Ovary (tissue), 9 donors: ENCODE measurements around the gene SRL. TPM values are rescaled to one million over a fixed set of nuclear protein-coding genes. Genes with fewer than 3 reads are reported as not detected.

ENCODE experiments used
- DNase-seq, 5 donors: peaks; one replicate each; pipeline ENCODE4 v3.0.0-alpha.2; 2019 to 2020
- H3K27ac ChIP-seq, 2 donors: fragments of 200-600 bp; one replicate each; pipeline versions ENCODE4 v1.5.1 to v1.8.0; 2019 to 2022
- H3K27me3 ChIP-seq: fragments of 200-600 bp; one replicate; pipeline ENCODE4 v1.8.0; 2022
- H3K36me3 ChIP-seq: fragments of 200-600 bp; sonication (generic); one replicate; pipeline ENCODE4 v1.5.1; 2019
- H3K4me1 ChIP-seq: one replicate; pipeline ENCODE4 v1.8.1; 2013; ENCODE audit warnings: mild to moderate bottlenecking, moderate library complexity; ENCODE audit not compliant: insufficient read depth
- H3K4me3 ChIP-seq: fragments of 200-600 bp; sonication (generic); one replicate; pipeline ENCODE4 v1.5.1; 2017
- H3K9me3 ChIP-seq, 2 donors: fragments of 200-600 bp in 1 of 2; sonication (generic) in 1 of 2; one replicate each; pipeline versions ENCODE4 v1.5.1 to v1.8.1; 2013 to 2019; ENCODE audit warnings: mild to moderate bottlenecking in 1 of 2, moderate library complexity in 1 of 2
- EP300 ChIP-seq: sonication (generic); formaldehyde crosslinking; IDR thresholded peaks from one replicate; pipeline ENCODE4 v1.6.1; 2017; ENCODE audit warnings: antibody characterized with exemption
- POLR2A ChIP-seq: fragments of 450-650 bp; IDR thresholded peaks from one replicate; pipeline ENCODE4 v1.6.1; 2017; ENCODE audit warnings: antibody characterized with exemption, mild to moderate bottlenecking, moderate library complexity
- WGBS, 3 donors: extraction: QIAGEN DNeasy Blood & Tissue Kit in 1 of 3; methylation state at CpG; one replicate each; pipeline versions ENCODE4 v1.1.5 to v1.1.7; 2013 to 2017; 5-methylcytosine and 5-hydroxymethylcytosine counted together
- intact Hi-C, 4 donors: fragments of 100-400 bp; cut with DNase I; formaldehyde crosslinking; loops; one replicate each; pipeline versions ENCODE4 v1.11.0 to v1.15.1; 2022 to 2023
- polyA plus RNA-seq, 2 donors: library from polyadenylated mRNA; stranded (reverse); fragments of 200-250 nt in 1 of 2; fragments of 350-450 nt in 1 of 2; fragmentation: Illumina TruSeq in 1 of 2; extraction: RNeasy Lipid Tissue Mini Kit (QIAGEN cat#74804) in 1 of 2; gene quantifications; one replicate each; pipeline ENCODE4 v1.2.3, GENCODE V29; 2013 to 2014
- total RNA-seq, 7 donors: library from RNA; depleted of rRNA in 2 of 7; stranded (reverse); fragments of >200 nt in 2 of 7; fragmentation: NEBNext Ultra II Directional in 3 of 7; extraction: Animal tissue kit (Norgen Biotek cat#: 25700) in 3 of 7; gene quantifications; one replicate each; pipeline versions ENCODE4 v1.1.0 to v1.2.4, GENCODE V29; 2016 to 2023
- TF ChIP-seq, protein P1 (sequence below), 3 donors: fragments of 450-650 bp in 2 of 3; fragments of 200-600 bp in 1 of 3; IDR thresholded peaks; one replicate each; pipeline versions ENCODE4 v1.5.1 to v1.8.0; 2016 to 2022; ENCODE audit warnings: antibody characterized with exemption in 3 of 3, mild to moderate bottlenecking in 1 of 3
- donor health status: DM: no; HTN: no; CAD: no; lungs with moderate emphysema.
- donor health status: DM: no; HTN: no; CAD: no.
- donor health status: Bipolar disorder and iron deficiency.
- donor health status: DM: yes; HTN: yes; CAD: no.
- donor health status: DM: no; HTN: no; CAD: no.
- donor health status: DM: yes; HTN: yes; CAD: no.

The SRL gene
- total and polyA plus RNA-seq, 9 donors = under 0.01 to 7.5 (median 1.0) TPM

DNA sequence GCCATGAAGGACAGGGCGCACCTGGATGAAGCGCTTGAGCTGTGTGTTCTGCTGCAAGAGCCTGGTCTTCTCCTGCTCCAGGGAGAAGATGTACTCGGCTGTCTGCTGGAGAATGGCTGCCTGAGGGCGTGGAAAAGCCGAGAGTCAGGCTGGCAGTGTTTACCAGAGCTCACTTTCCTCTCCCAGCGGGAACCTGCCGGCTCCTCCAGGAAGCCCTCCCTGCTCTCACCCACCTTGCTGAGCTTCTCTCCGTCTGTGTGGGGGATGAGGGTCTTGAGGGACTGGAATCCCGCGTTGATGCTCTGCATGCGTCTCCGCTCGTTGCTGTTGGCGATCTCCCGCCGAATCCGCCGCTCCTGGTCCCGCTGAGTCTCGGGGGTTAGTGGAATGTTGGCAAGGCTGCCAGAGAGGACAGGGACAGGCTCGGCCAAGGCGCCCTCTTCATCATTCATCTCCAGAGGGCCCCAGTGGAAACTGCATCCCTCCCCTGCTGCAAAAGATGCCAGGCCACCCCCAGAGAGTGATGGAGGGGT lies 20.5 kb upstream of the SRL start:
- Histone ChIP-seq H3K4me1 (peaks cover 10% of the 10 kb centered on the region), H3K36me3 (no peaks in the 10 kb centered on the region), H3K9me3 (no peaks in the 10 kb centered on the region), H3K27me3 (no peaks in the 10 kb centered on the region), H3K27ac (no peak overlapping the region), H3K4me3 (no peak overlapping the region)
- peak in 4 of 5 donors; percentile 33 to 52 (median 50) for DNase-seq
- intact Hi-C loops = loop anchor here in 2 of 4 donors (10.0 kb wide), 1 partner anchor 62 kb away; no protein-coding TSS in a partner anchor
- WGBS, 3 donors = 86 to 95% (median 91%) methylated on average over 22 of the region's 22 CpGs
- TF ChIP-seq, protein P1, sequence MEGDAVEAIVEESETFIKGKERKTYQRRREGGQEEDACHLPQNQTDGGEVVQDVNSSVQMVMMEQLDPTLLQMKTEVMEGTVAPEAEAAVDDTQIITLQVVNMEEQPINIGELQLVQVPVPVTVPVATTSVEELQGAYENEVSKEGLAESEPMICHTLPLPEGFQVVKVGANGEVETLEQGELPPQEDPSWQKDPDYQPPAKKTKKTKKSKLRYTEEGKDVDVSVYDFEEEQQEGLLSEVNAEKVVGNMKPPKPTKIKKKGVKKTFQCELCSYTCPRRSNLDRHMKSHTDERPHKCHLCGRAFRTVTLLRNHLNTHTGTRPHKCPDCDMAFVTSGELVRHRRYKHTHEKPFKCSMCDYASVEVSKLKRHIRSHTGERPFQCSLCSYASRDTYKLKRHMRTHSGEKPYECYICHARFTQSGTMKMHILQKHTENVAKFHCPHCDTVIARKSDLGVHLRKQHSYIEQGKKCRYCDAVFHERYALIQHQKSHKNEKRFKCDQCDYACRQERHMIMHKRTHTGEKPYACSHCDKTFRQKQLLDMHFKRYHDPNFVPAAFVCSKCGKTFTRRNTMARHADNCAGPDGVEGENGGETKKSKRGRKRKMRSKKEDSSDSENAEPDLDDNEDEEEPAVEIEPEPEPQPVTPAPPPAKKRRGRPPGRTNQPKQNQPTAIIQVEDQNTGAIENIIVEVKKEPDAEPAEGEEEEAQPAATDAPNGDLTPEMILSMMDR (IDR thresholded peaks at IDR 0.05) = no peak
- TF ChIP-seq POLR2A (no peak), EP300 (no peak)

DNA sequence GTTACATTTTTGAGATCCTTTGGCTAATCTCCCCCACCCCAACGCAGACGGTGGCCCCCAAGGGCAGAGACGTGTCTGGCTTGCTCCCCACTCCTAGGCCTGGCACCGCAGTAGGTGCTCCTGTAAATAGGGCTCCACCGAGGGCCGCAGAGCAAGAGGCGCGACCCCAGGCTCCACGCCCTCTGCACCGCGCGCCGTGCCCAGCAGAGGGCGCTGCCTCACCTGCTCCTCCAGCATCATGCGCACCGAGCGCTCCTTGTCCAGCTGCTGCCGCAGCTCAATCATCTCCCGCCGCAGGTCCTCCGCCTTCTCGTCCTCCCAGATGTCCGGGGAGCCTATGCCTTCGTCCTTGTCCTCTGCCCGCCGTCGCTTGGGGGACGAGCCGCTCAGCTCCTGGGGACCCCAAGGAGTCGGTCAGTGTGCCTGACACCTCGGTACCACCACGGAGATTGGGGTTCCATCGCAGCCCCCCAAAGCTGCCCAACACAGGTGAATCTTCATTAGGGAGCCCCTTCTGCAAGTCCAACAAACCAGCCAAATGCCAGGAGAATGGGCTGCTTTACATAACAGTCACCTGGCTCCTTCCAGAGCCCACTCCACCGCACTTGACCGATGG lies 19.8 kb upstream of the SRL start:
- intact Hi-C loops = loop anchor here in 2 of 4 donors (10.0 kb wide), 1 partner anchor 63 kb away; no protein-coding TSS in a partner anchor
- Histone ChIP-seq H3K9me3 (no peaks in the 10 kb centered on the region), H3K27me3 (no peaks in the 10 kb centered on the region), H3K4me3 (no peak overlapping the region), H3K27ac (no peak overlapping the region), H3K36me3 (no peaks in the 10 kb centered on the region), H3K4me1 (peaks cover 10% of the 10 kb centered on the region)
- TF ChIP-seq, protein P1 (IDR thresholded peaks at IDR 0.05) = peak; percentile 42 to 58 (median 58)
- no peak for TF ChIP-seq EP300
- DNase-seq = peak; percentile 37 to 71 (median 66)
- WGBS, 3 donors = 56 to 79% (median 76%) methylated on average over 35 of the region's 35 CpGs

DNA sequence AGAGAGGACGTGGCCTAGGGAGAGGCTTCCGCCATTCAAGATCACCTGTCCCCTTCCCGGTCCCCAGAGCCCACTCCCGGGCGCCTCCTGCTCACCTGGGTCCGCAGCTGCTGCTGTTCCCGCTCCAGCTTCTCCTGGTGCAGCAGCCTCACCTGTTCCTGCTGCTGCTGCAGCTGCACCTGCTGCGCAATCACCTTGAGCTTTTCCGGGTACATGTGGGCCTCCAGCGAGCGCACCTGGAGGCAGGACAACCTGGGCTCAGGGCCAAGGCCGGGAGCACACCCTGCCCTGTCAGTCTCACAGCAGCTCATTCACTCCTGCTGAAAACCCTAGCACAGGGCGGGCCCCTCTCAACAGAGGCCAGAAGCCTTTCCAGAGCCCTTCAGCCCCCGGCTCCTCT lies 18.5 kb upstream of the SRL start:
- intact Hi-C loops = loop anchor here in 2 of 4 donors (10.0 kb wide), 1 partner anchor 64 kb away; no protein-coding TSS in a partner anchor
- 93 to 94% (median 93%) methylated on average over 14 of the region's 14 CpGs for WGBS, 3 donors

DNA sequence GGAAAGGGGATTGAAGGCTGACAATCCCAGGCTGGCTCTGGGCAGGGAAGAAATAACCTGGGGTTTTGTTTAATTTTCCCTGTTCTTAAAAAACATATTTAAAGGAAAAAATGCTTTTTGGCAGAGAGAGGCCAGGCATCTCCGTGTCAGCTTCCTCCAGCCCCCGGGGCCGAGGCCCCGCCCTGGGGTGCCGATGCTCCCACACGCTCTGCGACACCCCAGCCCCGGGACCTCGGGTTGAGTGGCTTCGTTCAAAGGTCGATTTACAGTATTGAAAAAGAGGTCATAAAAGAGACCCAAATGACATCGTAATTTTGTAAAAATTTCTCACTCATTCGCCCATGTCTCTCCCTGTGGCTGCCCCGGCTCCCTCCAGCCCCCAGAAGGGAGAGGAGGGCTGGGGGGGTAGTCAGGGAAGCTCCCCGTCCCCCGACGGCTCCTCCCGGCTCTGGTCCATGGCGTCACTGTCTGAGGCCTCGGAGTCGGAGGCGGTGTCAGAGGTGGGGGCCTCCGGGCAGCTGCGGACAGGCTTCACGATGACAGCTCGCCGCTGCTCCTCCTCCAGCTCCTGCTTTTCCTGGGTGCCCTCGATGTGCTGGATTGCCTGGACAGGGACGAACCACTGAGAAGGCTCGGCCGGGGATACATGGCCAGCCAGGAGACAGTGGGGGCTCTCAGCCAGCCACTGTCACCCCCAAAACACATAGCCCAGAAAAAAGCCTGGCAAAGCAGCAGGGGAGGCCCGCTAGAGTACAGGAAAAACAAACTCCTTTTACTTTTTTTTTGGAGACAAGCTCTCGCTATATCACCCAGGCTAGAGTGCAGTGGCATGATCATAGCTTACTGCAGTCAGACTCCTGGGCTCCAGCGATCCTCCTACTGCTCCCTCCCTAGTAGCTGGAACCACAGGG lies 16.0 kb upstream of the SRL start:
- WGBS, 3 donors = 43 to 59% (median 51%) methylated on average over 31 to 34 of the region's 34 CpGs
- Histone ChIP-seq H3K9me3 (no peaks in the 10 kb centered on the region), H3K27me3 (no peaks in the 10 kb centered on the region), H3K4me1 (no peaks in the 10 kb centered on the region), H3K27ac (peak overlapping the region in 1 of 2 donors; percentile 63), H3K4me3 (no peak overlapping the region), H3K36me3 (no peaks in the 10 kb centered on the region)
- intact Hi-C loops = no loop called here
- TF ChIP-seq, protein P1 (IDR thresholded peaks at IDR 0.05) = no peak
- DNase-seq = peak; percentile 47 to 72 (median 52)

More for the DNA sequence above, 18.5 kb upstream of the SRL start:
- H3K9me3 ChIP-seq = no peaks in the 10 kb centered on the region
- peak in 2 of 5 donors; percentile 47 to 48 for DNase-seq
- peaks cover 6% of the 10 kb centered on the region for H3K4me1 ChIP-seq
- H3K27ac ChIP-seq = no peak overlapping the region
- no peak for TF ChIP-seq EP300
- TF ChIP-seq, protein P1 (IDR thresholded peaks at IDR 0.05) = no peak
- H3K4me3 ChIP-seq = no peak overlapping the region
- H3K27me3 ChIP-seq = no peaks in the 10 kb centered on the region
- H3K36me3 ChIP-seq = no peaks in the 10 kb centered on the region
